ENCODE measurements around the gene EBF3. TPM values are rescaled to one million over a fixed set of nuclear protein-coding genes. Genes with fewer than 3 reads are reported as not detected.

Gene EBF3
- total RNA-seq, 1 experiment from 2014 or later: 0.12 TPM

GRCh38 chr10:129869596-129870473, 94.2 kb downstream of the EBF3 start:
- no TSS peak for BruUV-seq (replicated peaks)
- CTCF ChIA-PET: no interaction called here
- H3K4me2 ChIP-seq (ENCODE audit: low read length): no peak overlapping the region

More at GRCh38 chr10:129869596-129870473, 94.2 kb downstream of the EBF3 start:
- POLR2A ChIA-PET: no interaction called here
- Histone ChIP-seq H3K27ac (ENCODE audit: low read depth, low read length) (no peak overlapping the region), H3K27me3 (ENCODE audit: insufficient read depth, low read length) (no peaks in the 10 kb centered on the region), H3K9me2 (ENCODE audit: insufficient read depth) (no peaks in the 10 kb centered on the region), H3K9me3 (ENCODE audit: control insufficient read depth in 1 of 2, insufficient read depth in 1 of 2, low read depth in 1 of 2, low read length in 2 of 2) (no peaks in the 10 kb centered on the region), H3K4me3 (replicated peaks in 1 of 2; ENCODE audit: low read depth in 1 of 2, low read length in 2 of 2) (no peak overlapping the region), H2AFZ (ENCODE audit: low read depth, low read length, poor library complexity, severe bottlenecking) (no peak overlapping the region), H3K36me3 (ENCODE audit: control insufficient read depth in 1 of 2, insufficient read depth in 2 of 2, low read length in 2 of 2) (no peaks in the 10 kb centered on the region), H3K79me2 (ENCODE audit: insufficient read depth, low read length) (no peaks in the 10 kb centered on the region), H3K9ac (ENCODE audit: low read length) (no peak overlapping the region), H4K20me1 (ENCODE audit: insufficient read depth) (no peaks in the 10 kb centered on the region), H3K4me1 (ENCODE audit: control insufficient read depth in 1 of 2, insufficient read depth in 2 of 2, low read length in 2 of 2) (no peaks in the 10 kb centered on the region)
- ATAC-seq (no peak), DNase-seq (ENCODE audit: low read depth, low spot score) (no peak)
- TF ChIP-seq ZBTB33 (IDR thresholded peaks at IDR 0.05; ENCODE audit: extremely low read depth, insufficient replicate concordance, low read length): no peak
- no peak for TF ChIP-seq REST (IDR thresholded peaks at IDR 0.05; ENCODE audit: low read depth)
- TF ChIP-seq ZFX (IDR thresholded peaks at IDR 0.05): no peak
- TF ChIP-seq SP1 (IDR thresholded peaks at IDR 0.05; ENCODE audit: low read depth): no peak
- no peak for TF ChIP-seq CTCF (IDR thresholded peaks at IDR 0.05 in 2 of 3, conservative IDR thresholded peaks at IDR 0.05 in 1 of 3; ENCODE audit: borderline replicate concordance in 1 of 3, insufficient read depth in 1 of 3, low read depth in 2 of 3, low read length in 2 of 3)
- TF ChIP-seq ZNF274 (IDR thresholded peaks at IDR 0.05; ENCODE audit: low read depth, low read length): no peak
- no peak for TF ChIP-seq TCF7L2 (IDR thresholded peaks at IDR 0.05; ENCODE audit: borderline replicate concordance, extremely low read depth, insufficient read depth, insufficient read length)
- TF ChIP-seq SIN3A (IDR thresholded peaks at IDR 0.05; ENCODE audit: low read depth): no peak
- TF ChIP-seq POLR2A (IDR thresholded peaks at IDR 0.05; ENCODE audit: borderline replicate concordance, extremely low read depth, insufficient read depth, insufficient read length): no peak
- TF ChIP-seq EGR1 (IDR thresholded peaks at IDR 0.05; ENCODE audit: low read depth): no peak
- TF ChIP-seq RAD21 (IDR thresholded peaks at IDR 0.05; ENCODE audit: low read depth): no peak
- TF ChIP-seq MAX (IDR thresholded peaks at IDR 0.05): no peak
- no peak for TF ChIP-seq POLR2AphosphoS5 (IDR thresholded peaks at IDR 0.05; ENCODE audit: low read depth, low read length)
- no peak for TF ChIP-seq EZH2phosphoT487 (IDR thresholded peaks at IDR 0.05; ENCODE audit: borderline replicate concordance)
- no peak for TF ChIP-seq CEBPB (IDR thresholded peaks at IDR 0.05; ENCODE audit: low read depth)
- TF ChIP-seq FOSL1 (IDR thresholded peaks at IDR 0.05; ENCODE audit: low read depth): no peak
- intact Hi-C loops (cut with micrococcal nuclease): loop anchor here (10.0 kb wide), 1 partner anchor 105 kb away; no protein-coding TSS in a partner anchor
- RAD21 ChIA-PET (ENCODE audit: low non-redundant PET in 1 of 2, low total read pairs in 2 of 2, uncharacterized antibody in 2 of 2, unreplicated experiment in 2 of 2): no interaction called here

Data from HCT116 (cell line).